ENCODE results near the gene ANO10.
"Not testable (repeated sequence)": the region's sequence is repeated elsewhere in the genome, so short reads cannot be mapped to it uniquely, and the experiment has no call there.

The ANO10 gene

GRCh38 chr3:43627360-43627759 is 5.5 kb upstream of the ANO10 start:
- no peak for DNase-seq

GRCh38 chr3:43624619-43625305 is 3.0 kb upstream of the ANO10 start:
- DNase-seq, result no peak

DNA sequence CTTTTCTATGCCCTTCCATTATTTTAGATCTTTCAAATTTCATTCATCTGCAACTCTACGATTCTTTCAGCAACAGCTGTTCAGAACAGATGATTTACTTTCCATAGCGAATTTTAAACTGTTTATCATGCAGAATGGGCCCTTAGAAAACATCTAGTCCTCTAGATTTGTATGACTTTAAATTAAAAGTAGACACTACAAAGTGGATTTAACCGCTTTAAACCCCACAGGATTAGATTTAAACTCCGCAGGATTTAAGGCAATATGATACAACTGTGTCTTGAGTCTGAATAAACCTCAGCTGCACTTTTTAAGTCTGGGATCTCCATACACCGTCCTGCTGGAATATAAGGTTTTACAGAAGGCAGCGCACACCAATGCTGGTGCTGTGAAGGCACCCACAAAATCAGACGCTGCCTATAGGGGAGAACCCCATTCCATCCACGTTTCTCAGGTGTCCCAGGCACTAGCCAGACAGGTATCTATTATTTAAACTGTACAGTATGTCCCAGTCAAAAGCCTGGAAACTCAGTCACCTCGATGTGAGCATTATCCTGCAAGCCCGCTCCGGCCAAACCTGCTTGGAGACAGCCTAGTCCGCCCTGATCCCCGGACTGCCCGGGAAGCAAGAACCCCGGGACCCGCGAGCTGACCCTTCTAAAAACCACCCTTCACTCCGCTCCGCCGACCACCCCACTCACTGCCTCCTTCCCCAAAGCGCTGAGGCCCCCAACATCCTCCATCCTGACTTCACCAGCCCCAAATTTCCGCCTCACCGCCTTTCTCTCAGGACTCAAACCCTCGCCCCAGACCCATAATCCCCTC is 768 bp downstream of the ANO10 start:
- no peak for DNase-seq

- no peak for DNase-seq
Observed at GRCh38 chr3:43619588-43619987, 2.2 kb downstream of the ANO10 start.

DNA sequence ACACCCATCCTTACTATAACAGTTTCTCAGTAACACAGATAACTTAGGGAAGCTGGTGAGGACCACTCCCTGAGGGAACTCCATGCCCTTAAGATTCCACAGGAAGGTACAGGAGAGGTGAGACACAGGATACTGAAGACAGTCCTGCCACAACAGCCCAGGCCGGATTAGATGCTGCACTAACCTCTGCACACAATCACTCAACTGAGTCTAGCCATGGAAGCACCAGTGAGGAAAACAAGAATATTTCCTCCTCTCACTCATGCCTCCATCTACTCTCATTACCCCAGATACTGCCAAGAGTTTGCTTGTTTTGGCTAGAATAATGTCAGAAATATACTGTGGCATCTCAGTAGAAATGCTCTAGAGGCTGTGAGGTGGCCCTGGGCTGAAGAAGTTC is 3.7 kb downstream of the ANO10 start:
- DNase-seq, result no peak

- no peak for DNase-seq
Observed at GRCh38 chr3:43616034-43616433, 5.8 kb downstream of the ANO10 start.

GRCh38 chr3:43615133-43615532 is 6.7 kb downstream of the ANO10 start:
- no peak for DNase-seq

- no peak for DNase-seq
Observed at GRCh38 chr3:43613976-43614375, 7.8 kb downstream of the ANO10 start.

DNA sequence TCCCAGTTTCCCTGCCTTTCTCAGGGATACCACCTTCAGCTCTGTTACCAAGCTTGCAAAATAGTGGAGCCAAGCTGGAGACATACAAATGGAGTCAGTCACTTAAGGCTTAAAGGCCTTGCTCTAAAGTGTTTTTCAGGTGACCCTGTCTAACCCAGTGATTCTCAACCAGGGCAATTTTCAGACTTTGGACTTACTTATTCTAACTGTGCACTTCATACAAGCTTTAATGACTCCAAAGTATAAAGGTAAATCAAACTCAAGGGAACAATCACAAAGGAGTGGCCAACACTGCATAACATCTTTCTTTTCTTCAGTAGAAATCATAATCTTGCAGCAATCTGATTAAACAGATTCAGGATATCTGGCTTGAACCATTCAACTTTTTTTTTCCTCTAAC is 9.4 kb downstream of the ANO10 start:
- no peak for DNase-seq

GRCh38 chr3:43609406-43609805 is 12.4 kb downstream of the ANO10 start:
- DNase-seq, result no peak

DNA sequence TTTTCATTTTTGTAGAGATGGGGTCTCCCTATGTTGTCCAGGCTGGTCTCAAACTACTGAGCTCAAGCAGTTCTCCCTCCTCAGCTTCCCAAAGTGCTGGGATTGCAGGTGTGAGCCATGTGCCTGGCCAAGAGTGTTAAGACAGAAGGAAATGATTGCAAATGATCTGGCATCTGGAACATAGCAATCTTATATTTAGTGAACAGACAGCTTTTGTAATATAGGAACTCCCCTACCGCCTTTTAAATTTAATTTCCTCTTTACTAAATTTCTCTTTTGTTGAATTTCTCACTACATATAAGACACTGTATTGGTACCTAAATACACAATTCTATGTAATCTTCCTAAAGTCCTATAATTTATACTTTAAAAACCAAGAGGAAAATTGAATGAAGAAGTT is 13.1 kb downstream of the ANO10 start:
- no peak for DNase-seq

GRCh38 chr3:43606284-43606683 is 15.5 kb downstream of the ANO10 start:
- DNase-seq, result no peak

DNA sequence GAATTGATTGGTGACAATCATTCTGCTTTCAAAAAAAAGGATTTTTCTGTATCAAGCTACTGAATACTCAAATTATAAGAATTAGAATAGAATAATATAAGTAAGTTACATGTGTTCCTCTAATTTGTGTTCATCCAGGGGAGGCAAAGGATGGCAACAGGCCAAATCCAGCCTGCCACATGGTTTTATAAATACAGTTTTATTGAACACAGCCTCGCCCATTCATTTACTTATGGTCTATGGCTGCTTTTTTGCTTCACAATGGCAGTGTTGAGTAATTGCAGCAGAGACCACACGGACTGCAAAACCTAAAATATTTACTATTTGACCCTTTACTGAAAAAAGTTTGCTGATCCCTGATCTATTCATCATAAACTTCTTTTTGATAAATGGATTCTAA is 21.9 kb downstream of the ANO10 start:
- DNase-seq, result not testable (repeated sequence)

DNA sequence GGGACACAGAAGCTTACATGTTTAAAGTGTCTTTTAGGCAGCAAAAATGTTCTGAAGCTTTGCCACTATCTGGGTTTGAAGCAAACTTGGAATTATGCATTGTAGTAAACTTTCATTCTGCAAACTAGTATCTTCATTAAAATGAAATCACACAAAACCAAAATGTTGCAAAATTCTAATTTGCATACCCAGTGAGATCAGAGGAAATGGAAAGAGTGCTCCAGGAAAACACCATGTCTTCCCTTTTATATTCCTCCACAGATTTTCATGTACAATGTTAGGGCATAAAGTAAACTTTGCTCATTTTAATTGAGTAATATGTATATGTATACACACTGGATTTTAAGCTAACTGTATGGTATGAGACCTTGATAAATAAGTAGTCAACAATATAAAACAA is 23.9 kb downstream of the ANO10 start:
- DNase-seq, result no peak

DNA sequence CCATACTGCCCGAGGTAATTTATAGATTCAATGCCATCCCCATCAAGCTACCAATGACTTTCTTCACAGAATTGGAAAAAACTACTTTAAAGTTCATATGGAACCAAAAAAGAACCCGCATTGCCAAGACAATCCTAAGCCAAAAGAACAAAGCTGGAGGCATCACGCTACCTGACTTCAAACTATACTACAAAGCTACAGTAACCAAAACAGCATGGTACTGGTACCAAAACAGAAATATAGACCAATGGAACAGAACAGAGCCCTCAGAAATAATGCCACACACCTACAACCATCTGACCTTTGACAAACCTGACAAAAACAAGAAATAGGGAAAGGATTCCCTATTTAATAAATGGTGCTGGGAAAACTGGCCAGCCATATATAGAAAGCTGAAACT is 25.6 kb downstream of the ANO10 start:
- not testable (repeated sequence) for DNase-seq

DNA sequence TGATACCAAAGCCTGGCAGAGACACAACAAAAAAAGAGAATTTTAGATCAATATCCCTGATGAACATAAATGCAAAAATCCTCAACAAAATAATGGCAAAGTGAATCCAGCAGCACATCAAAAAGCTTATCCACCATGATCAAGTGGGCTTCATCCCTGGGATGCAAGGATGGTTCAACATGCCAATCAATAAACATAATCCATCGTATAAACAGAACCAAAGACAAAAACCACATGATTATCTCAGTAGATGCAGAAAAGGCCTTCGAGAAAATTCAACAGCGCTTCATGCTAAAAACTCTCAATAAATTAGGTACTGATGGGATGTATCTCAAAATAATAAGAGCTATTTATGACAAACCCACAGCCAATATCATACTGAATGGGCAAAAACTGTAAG is 26.5 kb downstream of the ANO10 start:
- DNase-seq, result not testable (repeated sequence)

DNA sequence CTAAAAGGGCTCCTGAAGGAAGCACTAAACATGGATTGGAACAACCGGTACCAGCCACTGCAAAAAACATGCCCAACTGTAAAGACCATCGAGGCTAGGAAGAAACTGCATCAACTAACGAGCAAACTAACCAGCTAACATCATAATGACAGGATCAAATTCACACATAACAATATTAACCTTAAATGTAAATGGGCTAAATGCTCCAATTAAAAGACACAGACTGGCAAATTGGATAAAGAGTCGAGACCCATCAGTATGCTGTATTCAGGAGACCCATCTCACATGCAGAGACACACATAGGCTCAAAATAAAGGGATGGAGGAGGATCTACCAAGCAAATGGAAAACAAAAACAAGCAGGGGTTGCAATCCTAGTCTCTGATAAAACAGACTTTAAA is 28.2 kb downstream of the ANO10 start:
- not testable (repeated sequence) for DNase-seq

DNA sequence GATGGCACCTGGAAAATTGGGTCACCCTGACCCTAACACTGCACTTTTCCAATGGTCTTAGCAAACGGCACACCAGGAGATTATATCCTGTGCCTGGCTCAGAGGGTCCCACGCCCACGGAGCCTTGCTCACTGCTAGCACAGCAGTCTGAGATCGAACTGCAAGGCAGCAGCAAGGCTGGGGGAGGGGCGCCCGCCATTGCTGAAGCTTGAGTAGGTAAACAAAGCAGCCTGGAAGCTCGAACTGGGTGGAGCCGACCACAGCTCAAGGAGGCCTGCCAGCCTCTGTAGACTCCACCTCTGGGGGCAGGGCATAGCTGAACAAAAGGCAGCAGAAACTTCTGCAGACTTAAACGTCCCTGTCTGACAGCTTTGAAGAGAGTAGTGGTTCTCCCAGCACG is 29.9 kb downstream of the ANO10 start:
- DNase-seq, result not testable (repeated sequence)

DNA sequence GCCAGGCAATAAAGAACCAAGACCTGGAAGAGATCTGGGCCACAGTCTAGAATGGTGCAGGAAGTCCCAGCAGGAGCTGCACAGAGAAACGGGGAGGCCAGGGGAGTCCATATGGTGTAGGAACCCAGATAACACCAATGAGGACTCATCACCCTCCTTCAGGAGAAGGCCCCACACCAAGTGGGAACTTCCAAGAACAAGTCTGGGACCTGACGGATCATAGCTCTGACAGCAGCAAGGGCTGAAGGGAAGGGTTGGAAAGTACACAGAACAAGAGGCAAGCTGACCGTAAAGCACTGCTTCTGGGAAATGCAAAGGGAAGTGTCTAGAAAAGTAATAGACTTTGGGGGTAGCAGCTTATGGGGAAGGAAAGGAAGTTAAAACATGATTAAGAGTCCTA is 34.5 kb downstream of the ANO10 start:
- DNase-seq, result no peak

- no peak for DNase-seq
Observed at GRCh38 chr3:43584043-43584826, 37.6 kb downstream of the ANO10 start.

DNA sequence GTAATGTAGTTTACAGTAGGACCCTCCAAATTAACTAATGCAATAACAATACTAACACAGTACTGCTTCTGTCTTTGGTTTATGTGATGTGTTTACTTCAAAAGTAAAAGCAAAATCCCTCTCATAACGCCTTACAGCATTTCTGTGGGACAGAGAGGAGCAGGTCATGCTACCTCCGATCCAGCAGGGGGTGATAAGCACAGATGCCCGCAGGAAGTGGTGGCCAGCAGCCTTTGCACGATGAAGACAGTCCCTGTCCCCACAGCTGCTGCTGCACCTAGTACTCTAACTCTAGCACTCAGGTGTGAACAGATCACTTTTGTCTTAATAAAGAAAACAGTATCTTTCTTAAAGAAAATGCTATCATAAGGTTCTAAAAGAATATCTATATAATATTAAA is 38.3 kb downstream of the ANO10 start:
- no peak for DNase-seq

- no peak for DNase-seq
Observed at GRCh38 chr3:43582866-43583265, 38.9 kb downstream of the ANO10 start.

- no peak for DNase-seq
Observed at GRCh38 chr3:43581343-43581742, 40.5 kb downstream of the ANO10 start.

GRCh38 chr3:43580181-43580580 is 41.6 kb downstream of the ANO10 start:
- DNase-seq, result no peak

All from RPMI8226 (cell line).